Mesenchymal stem cell (in vitro differentiated cells and primary cell): Measurements from ENCODE around the gene PTPN14.
A peak's percentile ranks its signal among the peaks of the same experiment; 100 is the strongest.

Experiments used
- DNase-seq: peaks from one replicate; pipeline ENCODE4 v3.0.0-alpha.2; 2013
- H2AFZ ChIP-seq: one replicate; pipeline ENCODE4 v1.6.1; 2013; ENCODE audit warnings: low read depth, mild to moderate bottlenecking, control low read depth, inconsistent platforms, low read length, moderate library complexity
- H2AK5ac ChIP-seq: 2 replicates; pipeline ENCODE4 v1.6.1; 2013; ENCODE audit warnings: low read length, moderate library complexity, mild to moderate bottlenecking, inconsistent platforms; ENCODE audit not compliant: severe bottlenecking
- H2BK120ac ChIP-seq: one replicate; pipeline ENCODE4 v1.6.1; 2013; ENCODE audit warnings: low read depth, mild to moderate bottlenecking, inconsistent platforms, low read length, moderate library complexity
- H2BK12ac ChIP-seq, 2 experiments: one replicate each; pipeline ENCODE4 v1.6.1; 2013; ENCODE audit warnings: inconsistent platforms in 2 of 2, low read length in 2 of 2, mild to moderate bottlenecking in 2 of 2, moderate library complexity in 2 of 2, control low read depth in 1 of 2
- H2BK15ac ChIP-seq: one replicate; pipeline ENCODE4 v1.6.1; 2013; ENCODE audit warnings: mild to moderate bottlenecking, low read depth, inconsistent platforms; ENCODE audit not compliant: poor library complexity, severe bottlenecking
- H2BK5ac ChIP-seq: 2 replicates; pipeline ENCODE4 v1.6.1; 2013; ENCODE audit warnings: low read depth, mild to moderate bottlenecking, low read length, control low read depth, inconsistent platforms; ENCODE audit not compliant: poor library complexity, severe bottlenecking
- H3K14ac ChIP-seq, 2 experiments: one replicate each; pipeline ENCODE4 v1.6.1; 2013; ENCODE audit warnings: inconsistent platforms in 2 of 2, low read length in 2 of 2, control low read depth in 1 of 2, mild to moderate bottlenecking in 1 of 2, moderate library complexity in 1 of 2
- H3K18ac ChIP-seq, 2 experiments: one replicate each; pipeline ENCODE4 v1.6.1; 2013; ENCODE audit warnings: inconsistent platforms in 2 of 2, low read length in 2 of 2, control low read depth in 1 of 2, low read depth in 1 of 2, mild to moderate bottlenecking in 1 of 2
- H3K23ac ChIP-seq, 2 experiments: one replicate each; pipeline ENCODE4 v1.6.1; 2013; ENCODE audit warnings: inconsistent platforms in 2 of 2, low read length in 2 of 2, mild to moderate bottlenecking in 2 of 2, moderate library complexity in 2 of 2, control low read depth in 1 of 2
- H3K27ac ChIP-seq: 2 replicates; pipeline ENCODE4 v1.5.1; 2013; ENCODE audit warnings: mild to moderate bottlenecking, moderate library complexity, low read length, control low read depth, inconsistent platforms; ENCODE audit not compliant: poor library complexity, severe bottlenecking
- H3K27me3 ChIP-seq, 2 experiments: 2 replicates each; pipeline versions ENCODE4 v1.6.1 to v1.7.0; 2013; ENCODE audit warnings: low read length in 2 of 2, mild to moderate bottlenecking in 2 of 2, moderate library complexity in 2 of 2, control low read depth in 1 of 2, inconsistent platforms in 1 of 2; ENCODE audit not compliant: control insufficient read depth in 1 of 2, insufficient read depth in 1 of 2
- H3K36me3 ChIP-seq, 2 experiments: 2 replicates each; pipeline versions ENCODE4 v1.6.1 to v1.7.0; 2013; ENCODE audit warnings: low read length in 2 of 2, control low read depth in 1 of 2, inconsistent platforms in 1 of 2, low read depth in 1 of 2, mild to moderate bottlenecking in 1 of 2; ENCODE audit not compliant: insufficient read depth in 2 of 2, control insufficient read depth in 1 of 2
- H3K4ac ChIP-seq, 2 experiments: one replicate each; pipeline ENCODE4 v1.6.1; 2013; ENCODE audit warnings: inconsistent platforms in 2 of 2, low read length in 2 of 2, mild to moderate bottlenecking in 2 of 2, moderate library complexity in 2 of 2, control low read depth in 1 of 2, low read depth in 1 of 2
- H3K4me1 ChIP-seq: 2 replicates; pipeline ENCODE4 v1.6.1; 2013; ENCODE audit warnings: low read depth, low read length, control low read depth; ENCODE audit not compliant: control insufficient read depth, insufficient read depth
- H3K4me2 ChIP-seq: 2 replicates; pipeline ENCODE4 v1.6.1; 2013; ENCODE audit warnings: low read length, mild to moderate bottlenecking, inconsistent platforms; ENCODE audit not compliant: poor library complexity, severe bottlenecking
- H3K4me3 ChIP-seq, 2 experiments: 2 replicates each; pipeline versions ENCODE4 v1.5.1 to v1.7.0; 2013; ENCODE audit warnings: low read length in 2 of 2, mild to moderate bottlenecking in 2 of 2, control low read depth in 1 of 2, low read depth in 1 of 2; ENCODE audit not compliant: insufficient read depth in 1 of 2
- H3K79me1 ChIP-seq: replicated peaks from 2 replicates; pipeline ENCODE4 v1.6.1; 2013; ENCODE audit warnings: mild to moderate bottlenecking, control low read depth, low read length, inconsistent platforms; ENCODE audit not compliant: poor library complexity, severe bottlenecking
- H3K9ac ChIP-seq: 2 replicates; pipeline ENCODE4 v1.7.0; 2013; ENCODE audit warnings: mild to moderate bottlenecking, low read length, moderate library complexity
- H3K9me3 ChIP-seq: 2 replicates; pipeline ENCODE4 v1.7.0; 2013; ENCODE audit warnings: mild to moderate bottlenecking, low read length; ENCODE audit not compliant: control insufficient read depth
- H4K8ac ChIP-seq: one replicate; pipeline ENCODE4 v1.6.1; 2013; ENCODE audit warnings: inconsistent platforms, mild to moderate bottlenecking, low read length, moderate library complexity
- H4K91ac ChIP-seq: one replicate; pipeline ENCODE4 v1.6.1; 2013; ENCODE audit warnings: mild to moderate bottlenecking, low read length, inconsistent platforms
- WGBS: methylation state at CpG from one replicate; pipeline ENCODE4 v1.1.7; 2013; ENCODE audit warnings: mixed read lengths; 5-methylcytosine and 5-hydroxymethylcytosine counted together

PTPN14 gene

DNA sequence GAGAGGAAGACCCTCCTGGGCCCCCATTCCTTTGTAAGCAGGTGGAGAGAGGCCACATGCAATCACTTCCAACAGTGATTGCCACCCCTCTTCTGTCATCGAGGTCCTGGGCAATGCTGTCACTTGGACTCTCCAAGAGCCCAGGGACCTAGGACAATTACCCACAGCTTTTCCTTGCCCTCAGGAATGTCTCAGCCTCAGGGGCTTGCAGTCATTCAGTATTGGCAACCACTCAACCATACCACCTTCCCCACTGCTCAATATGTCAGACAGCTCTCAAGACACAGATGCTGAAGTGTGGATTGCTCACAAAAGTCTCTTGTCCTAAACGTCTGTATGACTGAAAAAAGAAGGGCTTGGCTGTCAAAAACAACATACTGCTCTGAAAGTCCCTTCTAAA, 87.8 kb downstream of the PTPN14 start:
- H3K14ac ChIP-seq: no peak overlapping the region
- 74% methylated on average over 2 of the region's 2 CpGs for WGBS

DNA sequence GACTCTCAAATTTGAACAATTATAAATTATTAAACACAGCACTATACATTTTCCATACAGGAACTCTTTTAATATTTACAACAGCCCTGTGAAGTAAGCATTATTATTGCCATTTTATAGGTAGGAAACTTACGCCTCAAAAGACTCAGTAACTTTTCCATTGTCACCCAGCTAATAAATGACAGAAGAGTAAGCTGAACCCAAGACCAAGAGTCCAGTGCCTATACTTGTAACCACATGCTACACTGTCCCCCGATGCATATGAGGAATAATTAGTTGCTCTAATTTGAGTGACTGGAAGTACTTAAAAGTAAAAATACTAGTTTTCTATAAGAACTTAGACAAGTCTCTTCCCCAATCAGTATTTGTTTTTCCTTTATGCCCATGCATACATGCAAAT, 88.5 kb downstream of the PTPN14 start:
- no peak overlapping the region for H3K23ac ChIP-seq
- no peak overlapping the region for H3K4me2 ChIP-seq
- no peak overlapping the region for H2BK15ac ChIP-seq
- H3K4me1 ChIP-seq: peaks cover 18% of the 10 kb centered on the region
- H3K27me3 ChIP-seq: no peaks in the 10 kb centered on the region
- H3K27ac ChIP-seq: no peak overlapping the region
- H3K4ac ChIP-seq: no peak overlapping the region
- no peak overlapping the region for H3K18ac ChIP-seq
- no peaks in the 10 kb centered on the region for H3K9me3 ChIP-seq
- no peak overlapping the region for H3K14ac ChIP-seq
- no peak overlapping the region for H4K91ac ChIP-seq
- H4K8ac ChIP-seq: no peak overlapping the region
- no peak overlapping the region for H2BK120ac ChIP-seq
- H3K4me3 ChIP-seq: no peak overlapping the region
- H2BK12ac ChIP-seq: no peak overlapping the region
- H2AFZ ChIP-seq: no peak overlapping the region
- H3K9ac ChIP-seq: no peak overlapping the region
- DNase-seq: no peak
- peaks cover 22 to 31% of the 10 kb centered on the region in 2 experiments for H3K36me3 ChIP-seq
- no peaks in the 10 kb centered on the region for H3K79me1 ChIP-seq
- H2AK5ac ChIP-seq: no peak overlapping the region
- WGBS: 100% methylated on average over 1 of the region's 2 CpGs
- H2BK5ac ChIP-seq: no peak overlapping the region

More for the DNA sequence above, 87.8 kb downstream of the PTPN14 start:
- H2AK5ac ChIP-seq: no peak overlapping the region
- no peaks in the 10 kb centered on the region for H3K9me3 ChIP-seq
- H3K4ac ChIP-seq: no peak overlapping the region
- H3K4me3 ChIP-seq: no peak overlapping the region
- H3K27me3 ChIP-seq: no peaks in the 10 kb centered on the region
- no peaks in the 10 kb centered on the region for H3K79me1 ChIP-seq
- H2BK120ac ChIP-seq: no peak overlapping the region
- H2BK15ac ChIP-seq: no peak overlapping the region
- no peak overlapping the region for H4K91ac ChIP-seq
- no peak overlapping the region for H2BK12ac ChIP-seq
- no peak overlapping the region for H3K23ac ChIP-seq
- H2AFZ ChIP-seq: no peak overlapping the region
- H3K36me3 ChIP-seq: peaks cover 17 to 31% of the 10 kb centered on the region in 2 experiments
- H2BK5ac ChIP-seq: no peak overlapping the region
- peaks cover 17% of the 10 kb centered on the region for H3K4me1 ChIP-seq
- no peak overlapping the region for H3K4me2 ChIP-seq
- no peak for DNase-seq
- no peak overlapping the region for H3K18ac ChIP-seq
- H3K27ac ChIP-seq: peak overlapping the region; percentile 43
- H4K8ac ChIP-seq: no peak overlapping the region
- no peak overlapping the region for H3K9ac ChIP-seq

DNA sequence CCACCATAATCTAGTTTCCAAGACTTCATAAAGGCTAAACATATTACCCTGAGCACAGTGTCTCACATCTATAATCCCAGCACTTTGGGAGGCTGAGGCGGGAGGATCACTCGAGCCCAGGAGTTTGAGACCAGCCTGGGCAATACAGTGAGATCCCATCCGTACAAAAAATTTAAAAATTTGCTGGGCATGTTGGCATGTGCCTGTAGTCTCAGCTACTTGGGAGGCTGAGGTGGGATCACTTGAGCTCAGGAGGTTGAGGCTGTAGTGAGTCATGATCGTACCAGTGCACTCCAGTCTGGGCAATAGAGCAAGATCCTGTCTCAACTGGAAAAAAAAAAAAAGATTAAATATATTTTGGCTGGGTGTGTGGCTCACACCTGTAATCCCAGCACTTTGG, 90.1 kb downstream of the PTPN14 start:
- Histone ChIP-seq H4K91ac (no peak overlapping the region), H3K23ac (no peak overlapping the region), H2AFZ (no peak overlapping the region), H4K8ac (no peak overlapping the region), H2BK15ac (no peak overlapping the region), H3K18ac (no peak overlapping the region), H3K4ac (no peak overlapping the region), H3K9me3 (no peaks in the 10 kb centered on the region), H3K9ac (no peak overlapping the region), H3K79me1 (no peaks in the 10 kb centered on the region), H2BK12ac (no peak overlapping the region), H3K4me1 (peaks cover 17% of the 10 kb centered on the region), H3K36me3 (peaks cover 22 to 31% of the 10 kb centered on the region in 2 experiments), H3K4me2 (no peak overlapping the region), H3K27me3 (no peaks in the 10 kb centered on the region), H3K4me3 (no peak overlapping the region), H2BK120ac (no peak overlapping the region), H2BK5ac (no peak overlapping the region), H3K27ac (peak overlapping the region; percentile 10), H2AK5ac (no peak overlapping the region), H3K14ac (no peak overlapping the region)
- DNase-seq: no peak
- WGBS: 94% methylated on average over 4 of the region's 4 CpGs

DNA sequence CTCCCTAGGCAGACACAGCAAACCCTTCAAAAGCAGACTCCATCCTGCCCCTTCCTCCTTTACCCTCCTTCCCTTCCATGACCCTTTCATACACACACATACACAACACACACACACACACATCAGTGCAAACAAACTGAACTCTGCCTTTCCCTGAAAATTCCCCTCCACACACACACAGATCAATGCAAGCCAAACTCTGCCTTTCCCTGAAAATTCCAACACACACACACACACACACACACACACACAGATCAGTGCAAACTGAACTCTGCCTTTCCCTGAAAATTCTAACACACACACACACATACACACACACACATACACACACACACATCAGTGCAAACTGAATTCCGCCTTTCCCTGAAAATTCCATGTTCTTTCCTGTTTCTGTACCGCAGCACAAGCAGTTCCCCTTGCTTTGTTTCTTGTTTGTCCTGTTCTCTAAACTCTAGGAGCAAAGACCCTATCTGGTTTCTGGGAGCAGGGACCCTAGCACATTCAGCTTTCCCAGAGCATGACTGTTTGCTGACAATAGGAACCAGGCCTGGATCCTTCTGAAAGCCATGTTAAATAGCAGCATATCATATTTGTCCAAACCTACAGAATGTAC, 91.0 kb downstream of the PTPN14 start:
- Histone ChIP-seq H2BK120ac (no peak overlapping the region), H3K4me1 (peaks cover 17% of the 10 kb centered on the region), H3K14ac (peak overlapping the region in 1 of 2 experiments; percentile 44), H2BK12ac (peak overlapping the region; percentile 32 to 37), H3K9ac (no peak overlapping the region), H3K4ac (peak overlapping the region in 1 of 2 experiments; percentile 1), H3K79me1 (no peaks in the 10 kb centered on the region), H3K4me3 (no peak overlapping the region), H3K18ac (peak overlapping the region; percentile 44 to 46), H3K4me2 (no peak overlapping the region), H2BK15ac (no peak overlapping the region), H3K27me3 (no peaks in the 10 kb centered on the region), H3K23ac (peak overlapping the region in 1 of 2 experiments; percentile 35), H2BK5ac (peak overlapping the region; percentile 71), H3K9me3 (no peaks in the 10 kb centered on the region), H3K36me3 (peaks cover 22 to 31% of the 10 kb centered on the region in 2 experiments), H3K27ac (peak overlapping the region; percentile 51), H4K8ac (peak overlapping the region; percentile 47), H2AK5ac (peak overlapping the region; percentile 21), H2AFZ (no peak overlapping the region), H4K91ac (no peak overlapping the region)
- 86% methylated on average over 2 of the region's 2 CpGs for WGBS
- DNase-seq: peak; percentile 45
